IMR-90 (cell line): ENCODE data around the gene CSNK1D.

ENCODE experiments used
- CHD1 ChIP-seq: IDR thresholded peaks from 2 replicates; pipeline ENCODE4 v1.6.1; 2012; ENCODE audit warnings: low read depth, low read length, improper control_type of control experiment
- CTCF ChIP-seq: conservative IDR thresholded peaks from 2 replicates; pipeline ENCODE4 v1.5.1; 2012; ENCODE audit warnings: mild to moderate bottlenecking, low read depth, low read length, improper control_type of control experiment
- POLR2A ChIP-seq: IDR thresholded peaks from 2 replicates; pipeline ENCODE4 v1.6.1; 2012; ENCODE audit warnings: mild to moderate bottlenecking, low read depth, low read length
- RAD21 ChIP-seq: IDR thresholded peaks from 2 replicates; pipeline ENCODE4 v1.6.1; 2012; ENCODE audit warnings: low read length, improper control_type of control experiment
- SMC3 ChIP-seq: fragments of 150-350 bp; IDR thresholded peaks from 2 replicates; pipeline ENCODE4 v1.6.1; 2016; ENCODE audit warnings: low read depth, mild to moderate bottlenecking, antibody characterized with exemption, low read length, moderate library complexity

- TF ChIP-seq CTCF (no peak), RAD21 (no peak), POLR2A (no peak), CHD1 (no peak), SMC3 (no peak)
Observed at GRCh38 chr17:82237083-82237745, 36.3 kb downstream of the CSNK1D start.
